Transverse colon (tissue), 4 donors: ENCODE data around the gene PRSS35.

ENCODE experiments used
- CTCF ChIP-seq, 5 experiments: fragments of 200-600 bp in 3 of 5; fragments of 450-650 bp in 2 of 5; sonication (generic) in 3 of 5; IDR thresholded peaks; 1 replicate in 2 of 5; 2 replicates in 3 of 5; pipeline ENCODE4 v1.5.1; 2016 to 2017; ENCODE audit warnings: antibody characterized with exemption in 5 of 5, inconsistent platforms in 3 of 5, mild to moderate bottlenecking in 2 of 5, moderate library complexity in 1 of 5
- POLR2A ChIP-seq: fragments of 450-650 bp; IDR thresholded peaks from one replicate; pipeline ENCODE4 v1.6.1; 2016; ENCODE audit warnings: antibody characterized with exemption, mild to moderate bottlenecking, moderate library complexity
- POLR2AphosphoS5 ChIP-seq, 3 donors: sonication (generic); formaldehyde crosslinking; IDR thresholded peaks; one replicate each; pipeline ENCODE4 v1.6.1; 2016; ENCODE audit warnings: antibody characterized with exemption in 3 of 3

DNA sequence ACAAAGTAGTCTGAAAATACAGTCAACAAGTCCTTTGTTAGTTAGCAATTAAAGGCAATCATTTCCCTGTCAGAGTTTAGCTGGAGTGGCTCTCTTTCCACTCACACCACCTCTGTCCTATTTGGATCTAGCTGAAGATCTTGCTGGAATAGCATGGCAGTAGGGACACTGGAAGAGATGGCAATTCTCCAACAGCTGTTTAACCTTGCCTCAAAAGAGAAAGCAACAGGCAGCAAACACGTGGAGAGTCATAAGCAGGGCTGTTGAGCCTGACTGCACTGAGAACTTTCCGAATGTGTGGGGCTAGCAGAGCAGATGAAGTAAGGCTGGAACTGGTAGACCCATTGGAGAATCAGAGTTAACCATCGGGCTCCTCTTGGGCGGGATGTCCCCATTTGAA is 38.0 kb upstream of the PRSS35 start:
- TF ChIP-seq POLR2A (no peak), POLR2AphosphoS5 (IDR thresholded peaks at IDR 0.05) (no peak), CTCF (IDR thresholded peaks at IDR 0.05) (no peak)
